ENCODE results near the gene P2RY12. TPM values are rescaled to one million over a fixed set of nuclear protein-coding genes. Genes with fewer than 3 reads are reported as not detected.

The P2RY12 gene
- total and polyA plus RNA-seq, 2 of the 8 experiments (the other 6 are each of a cell fraction or from before 2014, with no cell fraction given), result not detected

DNA sequence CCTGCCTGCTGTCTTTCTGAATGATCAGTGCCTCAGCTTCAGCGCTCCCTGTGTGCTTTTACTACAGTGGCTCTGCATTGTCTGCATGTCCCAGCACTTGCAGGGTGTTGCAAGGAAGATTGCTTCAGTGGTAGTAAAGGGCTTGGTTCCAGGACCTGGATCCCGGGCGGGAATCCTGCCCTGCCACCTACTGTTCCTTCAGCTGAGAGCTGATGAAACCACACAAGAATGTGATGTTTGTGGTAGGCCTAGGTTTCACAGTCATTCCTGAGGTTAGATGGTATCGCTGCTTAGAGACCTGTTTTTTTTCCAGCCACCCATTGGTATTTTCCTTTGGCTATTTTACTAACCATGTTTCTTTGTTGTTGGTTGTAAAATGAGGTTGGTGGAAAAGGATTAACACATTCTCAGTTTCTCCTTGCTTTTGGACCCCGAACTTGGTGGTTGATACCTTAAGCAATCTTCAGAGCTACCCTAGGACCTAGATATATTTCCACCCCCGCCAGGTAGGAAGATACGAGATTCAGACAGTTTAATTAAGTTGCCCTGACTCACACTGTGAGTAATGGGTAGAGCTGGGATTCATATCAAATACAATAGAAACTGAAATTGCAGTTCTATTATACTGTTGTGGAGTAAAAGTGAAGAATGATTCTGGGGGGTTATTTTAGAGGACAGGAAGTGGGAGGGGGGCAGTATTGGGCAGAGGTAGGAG lies 79.3 kb downstream of the P2RY12 start:
- no peaks in the 10 kb centered on the region for H3K36me3 ChIP-seq (ENCODE audit: control insufficient read depth in 2 of 4, insufficient read depth in 4 of 4, low read length in 3 of 4)
- no peak overlapping the region for H4K5ac ChIP-seq (ENCODE audit: insufficient read length, low read depth, low read length)
- 0 out of 2 replicates have a peak overlapping the region, but pooled peaks have one; percentile 11 for H3K27ac ChIP-seq (ENCODE audit: low read depth, low read length)
- H3K9ac ChIP-seq (replicated peaks in 1 of 4; ENCODE audit: extremely low read depth in 1 of 4, low read depth in 3 of 4, low read length in 3 of 4), result peak overlapping the region in 1 of 4 experiments; percentile 14; a peak in 2 of 7 replicates
- H2AK5ac ChIP-seq (ENCODE audit: low read depth, low read length), result peak overlapping the region; percentile 24; the same call in 1 of the 2 replicates
- no peak overlapping the region for H3K23ac ChIP-seq (ENCODE audit: insufficient read length)
- H3K14ac ChIP-seq (ENCODE audit: insufficient read length), result no peak overlapping the region
- H4K20me1 ChIP-seq (replicated peaks in 1 of 2; ENCODE audit: control insufficient read depth in 1 of 2, insufficient read depth in 2 of 2, low read length in 2 of 2), result peaks cover 0 to 2% of the 10 kb centered on the region in 2 experiments
- no peak overlapping the region for H2BK15ac ChIP-seq (ENCODE audit: low read length)
- H3K79me2 ChIP-seq (ENCODE audit: control insufficient read depth in 1 of 2, insufficient read depth in 2 of 2, low read length in 2 of 2), result no peaks in the 10 kb centered on the region
- no peaks in the 10 kb centered on the region for H3K9me3 ChIP-seq (ENCODE audit: insufficient read depth in 2 of 2, low read depth in 1 of 2, low read length in 1 of 2)
- peak; percentile 63 to 78 for DNase-seq (ENCODE audit: low read depth in 1 of 2, low spot score in 2 of 2)
- H3K4ac ChIP-seq (replicated peaks; ENCODE audit: insufficient read length, low read depth, low read length), result no peak overlapping the region
- H2BK120ac ChIP-seq (replicated peaks; ENCODE audit: low read depth, low read length), result no peak overlapping the region
- ChIA-PET POLR2A (ENCODE audit: partially characterized antibody) (interaction anchor here (1.2 to 1.4 kb wide), 2 partner anchors 13 to 14 kb away, joined by 3 read pairs; no protein-coding TSS in a partner anchor), CTCF (ENCODE audit: partially characterized antibody) (interaction anchor here (0.7 to 2.6 kb wide), 19 partner anchors 11 to 531 kb away, joined by 3 to 14 read pairs (median 4); partner anchors contain the start of genes GPR87 and P2RY13)
- H3K18ac ChIP-seq (ENCODE audit: extremely low read depth, low read length), result no peak overlapping the region
- peak overlapping the region in 1 of 4 experiments; percentile 11; a peak in 1 of 8 replicates for H3K4me3 ChIP-seq (ENCODE audit: extremely low read depth in 1 of 4, insufficient read depth in 2 of 4, low read depth in 3 of 4, low read length in 4 of 4)
- H3K4me1 ChIP-seq (replicated peaks in 1 of 4; ENCODE audit: control insufficient read depth in 3 of 4, insufficient read depth in 4 of 4, low read length in 3 of 4), result peaks cover 7 to 28% (median 16%) of the 10 kb centered on the region in 4 experiments
- peak overlapping the region; percentile 83; the same call in 1 of the 2 replicates for H2BK12ac ChIP-seq (ENCODE audit: low read depth, low read length)
- H3K27me3 ChIP-seq (replicated peaks in 1 of 4; ENCODE audit: control insufficient read depth in 3 of 4, extremely low read depth in 1 of 4, insufficient read depth in 3 of 4, low read length in 3 of 4), result 0 out of 7 replicates have a peak, but pooled peaks cover 0 to 3% (median 0%) of the 10 kb centered on the region in 4 experiments
- H4K91ac ChIP-seq (replicated peaks; ENCODE audit: insufficient read length, low read length), result no peak overlapping the region
- no peak overlapping the region for H4K8ac ChIP-seq (ENCODE audit: extremely low read depth, insufficient read depth, low read length)
- no peak overlapping the region for H2AFZ ChIP-seq (ENCODE audit: low read length)
- H3K23me2 ChIP-seq (ENCODE audit: low read depth, low read length), result no peaks in the 10 kb centered on the region
- WGBS, 2 experiments (ENCODE audit: extremely low coverage in 1 of 2, insufficient coverage in 1 of 2, insufficient read length in 1 of 2, insufficient replicate concordance in 2 of 2, low coverage in 1 of 2, low lambda C conversion rate in 2 of 2, missing lambda C conversion rate in 1 of 2), result 48% methylated on average over 7 of the region's 7 CpGs; no CpG with 5 or more reads in 1 of the 2 experiments
- peak; percentile 92 for FAIRE-seq
- no peaks in the 10 kb centered on the region for H3K79me1 ChIP-seq (ENCODE audit: low read depth, low read length)
- H2BK20ac ChIP-seq (ENCODE audit: low read length), result no peak overlapping the region
- no peak overlapping the region for H2BK5ac ChIP-seq (ENCODE audit: low read depth, low read length)
- no peak overlapping the region for H3K56ac ChIP-seq (replicated peaks; ENCODE audit: insufficient read length, low read depth, low read length)
- H3K4me2 ChIP-seq (ENCODE audit: insufficient read depth in 1 of 2, low read depth in 2 of 2, low read length in 2 of 2), result peak overlapping the region in 1 of 2 experiments; percentile 10; a peak in 1 of 4 replicates
- TF ChIP-seq CEBPB (IDR thresholded peaks at IDR 0.05; ENCODE audit: low read depth, low read length), result peak; percentile 90
- TF ChIP-seq RFX5 (IDR thresholded peaks at IDR 0.05; ENCODE audit: borderline replicate concordance, low read depth, low read length), result no peak
- no peak for TF ChIP-seq CHD2 (IDR thresholded peaks at IDR 0.05; ENCODE audit: low read length)
- no peak for TF ChIP-seq CHD1 (IDR thresholded peaks at IDR 0.05; ENCODE audit: low read depth, low read length)
- TF ChIP-seq BACH1 (IDR thresholded peaks at IDR 0.05; ENCODE audit: low read length), result no peak
- no peak for TF ChIP-seq MAFK (IDR thresholded peaks at IDR 0.05; ENCODE audit: low read depth, low read length)
- peak; percentile 58; the same call in 1 of the 2 replicates for TF ChIP-seq EGR1 (IDR thresholded peaks at IDR 0.05; ENCODE audit: borderline replicate concordance, low read depth, low read length)
- no peak; the same call in 1 of the 2 replicates for TF ChIP-seq BRCA1 (IDR thresholded peaks at IDR 0.05; ENCODE audit: low read depth, low read length)
- TF ChIP-seq KDM5A (IDR thresholded peaks at IDR 0.05; ENCODE audit: low read length), result no peak
- peak; percentile 53 for TF ChIP-seq CTBP2 (IDR thresholded peaks at IDR 0.05; ENCODE audit: borderline replicate concordance, insufficient read depth, insufficient read length, low read length)
- TF ChIP-seq, protein P1, sequence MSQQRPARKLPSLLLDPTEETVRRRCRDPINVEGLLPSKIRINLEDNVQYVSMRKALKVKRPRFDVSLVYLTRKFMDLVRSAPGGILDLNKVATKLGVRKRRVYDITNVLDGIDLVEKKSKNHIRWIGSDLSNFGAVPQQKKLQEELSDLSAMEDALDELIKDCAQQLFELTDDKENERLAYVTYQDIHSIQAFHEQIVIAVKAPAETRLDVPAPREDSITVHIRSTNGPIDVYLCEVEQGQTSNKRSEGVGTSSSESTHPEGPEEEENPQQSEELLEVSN (IDR thresholded peaks at IDR 0.05), result no peak
- peak; percentile 95 for TF ChIP-seq TEAD4 (IDR thresholded peaks at IDR 0.05; ENCODE audit: low read depth, low read length)

Data from H1 (cell line).